Activated CD8-positive, alpha-beta memory T cell treated with anti-CD3 and anti-CD28 coated beads, Interleukin-2, amount 50 U/mL, for 24 hours (primary cell): ENCODE data around the gene ZNF507.

Experiments used
- DNase-seq: peaks from one replicate; pipeline ENCODE4 v3.0.0-alpha.2; 2020; ENCODE audit errors: extremely low read depth

The ZNF507 gene

DNA sequence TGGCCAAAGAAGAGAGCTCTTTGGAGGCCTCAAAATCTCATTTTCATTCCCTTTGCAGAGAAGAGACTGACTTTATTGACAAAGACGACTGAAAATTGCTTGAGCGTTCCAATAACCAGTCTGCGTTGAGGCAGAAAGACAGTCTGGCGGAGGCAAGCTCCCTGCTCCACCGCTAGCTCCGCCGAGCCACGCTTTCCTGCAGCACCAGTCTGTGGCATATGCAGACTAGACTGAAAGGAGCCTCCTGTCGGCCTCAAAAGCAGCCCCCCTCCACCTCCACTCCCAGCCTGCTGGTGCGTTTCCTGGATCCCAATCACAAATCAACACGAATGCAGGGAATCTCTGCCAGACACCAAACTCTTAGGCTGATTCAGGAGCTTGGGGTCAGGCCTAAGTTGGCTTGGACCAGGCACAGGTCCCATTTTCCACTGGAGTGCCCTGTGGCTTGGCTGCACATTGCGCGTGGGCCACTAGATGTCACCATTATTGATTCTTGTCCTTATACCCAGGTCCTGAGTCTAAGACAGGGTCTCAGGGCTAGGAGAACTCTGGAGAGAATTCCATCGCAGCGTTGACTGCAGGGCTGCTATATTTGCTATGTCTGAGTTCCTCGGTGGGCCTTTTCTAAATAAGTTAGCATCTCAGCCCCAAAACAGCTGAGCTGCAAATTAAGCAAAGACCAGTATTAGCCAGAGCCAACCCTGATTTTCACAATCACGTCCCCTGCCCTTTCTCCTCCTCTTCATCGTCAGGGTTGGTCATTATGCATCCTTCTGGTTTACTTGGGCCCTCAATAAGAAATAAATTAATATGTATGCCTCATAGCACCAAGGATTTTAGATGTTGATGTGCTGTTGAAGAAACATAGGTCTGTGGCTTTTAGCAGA, 5.2 kb upstream of the ZNF507 start:
- no peak for DNase-seq

GRCh38 chr19:32342695-32343094, 2.7 kb upstream of the ZNF507 start:
- DNase-seq, result no peak

DNA sequence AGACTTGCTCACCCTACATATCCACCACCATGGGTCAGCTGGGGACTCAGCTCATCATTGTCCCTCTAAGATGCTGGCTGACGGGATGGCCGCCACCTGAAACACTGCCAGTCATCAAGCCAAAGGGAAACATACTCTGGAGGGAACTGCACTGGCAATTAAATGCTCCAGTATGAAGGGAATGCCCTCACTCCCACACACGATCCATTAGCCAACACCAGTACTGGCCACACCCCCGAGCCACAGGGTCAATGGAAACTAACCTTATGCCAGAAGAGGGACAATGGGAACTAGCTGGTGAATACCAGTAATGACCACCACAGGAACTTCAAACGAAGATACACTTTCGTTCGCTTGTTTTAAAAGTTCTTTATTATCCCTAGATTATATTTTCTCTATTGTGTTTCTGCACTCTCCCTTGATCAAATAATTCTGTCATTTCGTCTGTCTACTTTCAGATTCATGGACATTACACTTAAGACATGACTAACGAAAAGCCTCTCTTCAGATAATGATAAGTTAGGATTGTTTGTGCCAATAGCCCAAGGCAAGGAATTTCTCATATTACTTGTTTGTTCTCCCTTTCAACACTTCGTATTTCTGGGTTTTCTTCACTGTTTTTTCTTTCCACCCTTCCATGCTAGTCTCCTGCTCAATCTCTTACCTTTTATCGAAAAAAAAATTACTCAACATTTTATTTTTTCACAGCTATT, 1.7 kb upstream of the ZNF507 start:
- no peak for DNase-seq

DNA sequence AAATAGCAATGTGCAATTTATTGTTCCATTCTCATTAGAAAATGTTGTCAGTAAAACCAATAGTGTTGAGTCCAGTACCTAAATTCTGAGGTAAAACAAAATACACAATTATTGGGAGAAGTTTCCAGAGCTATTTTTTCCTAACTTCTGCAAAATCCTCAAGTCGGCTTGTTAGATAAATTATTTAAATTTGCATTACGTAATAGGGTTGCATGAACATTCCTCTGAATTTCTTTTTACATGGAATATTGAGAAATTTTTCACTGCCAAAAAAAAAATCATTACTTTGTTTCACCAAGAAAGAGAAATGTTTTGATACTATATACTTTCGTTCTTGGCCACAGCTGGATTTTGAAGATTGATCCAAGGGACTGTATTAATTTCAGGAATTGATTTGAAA, 1.5 kb downstream of the ZNF507 start:
- DNase-seq, result no peak

GRCh38 chr19:32347573-32347972, 2.2 kb downstream of the ZNF507 start:
- DNase-seq, result no peak

DNA sequence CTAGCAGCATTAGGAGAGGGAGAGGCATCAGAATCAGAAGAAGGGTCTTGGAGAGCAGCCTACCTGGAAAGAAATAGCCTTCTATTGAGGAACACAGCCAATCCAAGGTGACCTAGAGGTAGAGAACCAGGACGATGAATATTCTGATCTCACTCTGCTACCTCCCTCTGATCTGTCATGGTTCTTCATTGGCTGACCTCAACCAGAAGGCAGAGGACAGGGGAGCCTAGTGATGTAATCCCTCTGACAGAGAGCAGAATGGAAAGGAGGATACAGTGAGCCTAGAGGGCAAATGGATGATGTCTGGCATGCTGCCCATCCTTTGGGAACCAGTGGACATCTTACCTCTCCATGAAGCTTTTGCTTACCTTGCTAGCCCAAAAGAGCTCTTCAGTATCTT, 3.6 kb downstream of the ZNF507 start:
- DNase-seq, result no peak

DNA sequence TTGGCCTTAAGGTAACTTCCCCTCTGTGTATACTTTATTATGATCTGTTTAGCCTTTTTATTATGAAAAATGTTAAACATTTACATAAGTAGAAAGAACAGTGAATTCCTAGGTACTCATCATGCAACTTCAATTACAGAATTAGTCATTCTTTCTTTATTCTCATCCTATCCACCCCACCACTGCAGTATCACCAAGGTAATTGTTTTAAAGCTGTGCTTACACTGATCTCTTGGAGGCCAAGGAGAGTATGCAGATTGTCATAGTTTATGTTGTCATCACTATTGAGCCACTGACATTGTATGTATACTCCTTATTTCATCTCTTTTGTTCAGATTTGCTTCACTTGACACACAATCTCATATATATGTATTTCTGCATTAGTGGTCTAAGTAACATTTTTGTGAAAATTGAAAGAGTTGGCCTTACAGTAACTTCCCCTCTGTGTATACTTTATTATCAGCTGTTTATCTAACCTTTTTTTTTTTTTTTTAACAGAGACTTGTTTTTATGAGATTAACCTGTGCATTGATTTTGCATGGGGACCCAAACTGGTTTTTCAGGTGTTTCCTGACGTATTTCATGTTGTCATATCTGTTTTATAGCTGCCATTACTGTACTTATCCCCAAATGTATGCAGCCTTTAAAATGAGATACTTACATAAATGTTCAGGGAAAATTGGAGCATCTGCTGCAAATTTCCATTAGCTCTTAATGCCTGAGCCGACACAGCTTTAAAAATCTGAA, 4.5 kb downstream of the ZNF507 start:
- no peak for DNase-seq

DNA sequence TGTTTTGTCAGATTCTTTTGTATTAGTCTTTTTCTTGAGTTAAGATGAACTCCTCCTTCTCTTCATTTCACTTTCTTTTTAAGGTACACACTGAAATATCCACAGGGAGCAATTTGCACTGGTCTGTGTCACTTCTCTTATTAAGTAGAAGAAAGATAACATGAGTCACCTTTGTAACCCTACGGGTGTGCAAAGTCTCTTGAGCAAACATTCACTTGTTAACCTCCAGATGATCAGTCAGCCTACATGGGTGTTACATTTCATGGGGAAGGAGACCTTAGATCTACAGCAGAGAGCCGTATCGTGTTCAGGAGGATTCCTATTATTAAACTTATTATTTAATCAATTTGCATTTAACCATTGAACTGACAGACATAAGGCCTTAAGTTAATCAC, 5.1 kb downstream of the ZNF507 start:
- DNase-seq, result no peak

DNA sequence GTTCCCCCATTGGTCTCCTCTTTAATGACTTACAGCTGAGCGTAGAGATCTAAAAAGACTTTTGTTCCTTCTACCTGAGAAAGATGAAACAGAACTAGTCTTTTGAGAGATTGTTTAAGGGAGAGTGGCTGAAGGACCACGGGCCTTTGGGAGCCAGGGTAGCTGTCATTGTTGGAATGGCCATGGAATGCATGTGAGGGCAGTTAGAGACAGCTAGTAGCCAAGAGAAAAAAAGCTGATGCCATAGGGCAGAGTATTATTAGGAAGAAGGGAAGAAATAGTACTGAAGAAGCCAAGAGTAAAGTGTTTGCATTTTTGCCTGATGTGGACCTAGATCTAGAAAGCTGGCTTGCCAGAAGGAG, 5.6 kb downstream of the ZNF507 start:
- no peak for DNase-seq

DNA sequence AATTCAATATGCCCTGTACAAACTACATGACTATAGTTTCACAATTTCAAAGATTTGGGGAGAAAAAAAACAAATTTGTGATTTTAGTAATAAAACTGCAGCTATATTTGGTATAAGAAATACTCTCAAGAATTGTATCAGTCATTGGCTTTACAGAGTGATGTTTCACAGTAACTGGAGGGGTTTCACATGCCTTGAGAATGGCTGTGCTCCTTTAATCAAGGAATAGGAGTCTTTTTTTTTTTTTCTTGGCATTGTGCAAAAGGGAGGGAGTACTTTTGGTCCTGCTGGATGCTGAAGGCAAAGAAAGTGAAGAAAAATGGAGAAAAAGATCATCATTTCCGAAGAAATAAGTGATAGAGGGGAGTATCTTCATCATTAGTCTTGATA, 6.8 kb downstream of the ZNF507 start:
- DNase-seq, result no peak

GRCh38 chr19:32354345-32354744, 8.9 kb downstream of the ZNF507 start:
- DNase-seq, result no peak

GRCh38 chr19:32355309-32355708, 9.9 kb downstream of the ZNF507 start:
- DNase-seq, result no peak

- no peak for DNase-seq
Observed at GRCh38 chr19:32357720-32358119, 12.3 kb downstream of the ZNF507 start.

GRCh38 chr19:32358321-32358720, 12.9 kb downstream of the ZNF507 start:
- DNase-seq, result no peak

- no peak for DNase-seq
Observed at GRCh38 chr19:32359581-32359980, 14.2 kb downstream of the ZNF507 start.

DNA sequence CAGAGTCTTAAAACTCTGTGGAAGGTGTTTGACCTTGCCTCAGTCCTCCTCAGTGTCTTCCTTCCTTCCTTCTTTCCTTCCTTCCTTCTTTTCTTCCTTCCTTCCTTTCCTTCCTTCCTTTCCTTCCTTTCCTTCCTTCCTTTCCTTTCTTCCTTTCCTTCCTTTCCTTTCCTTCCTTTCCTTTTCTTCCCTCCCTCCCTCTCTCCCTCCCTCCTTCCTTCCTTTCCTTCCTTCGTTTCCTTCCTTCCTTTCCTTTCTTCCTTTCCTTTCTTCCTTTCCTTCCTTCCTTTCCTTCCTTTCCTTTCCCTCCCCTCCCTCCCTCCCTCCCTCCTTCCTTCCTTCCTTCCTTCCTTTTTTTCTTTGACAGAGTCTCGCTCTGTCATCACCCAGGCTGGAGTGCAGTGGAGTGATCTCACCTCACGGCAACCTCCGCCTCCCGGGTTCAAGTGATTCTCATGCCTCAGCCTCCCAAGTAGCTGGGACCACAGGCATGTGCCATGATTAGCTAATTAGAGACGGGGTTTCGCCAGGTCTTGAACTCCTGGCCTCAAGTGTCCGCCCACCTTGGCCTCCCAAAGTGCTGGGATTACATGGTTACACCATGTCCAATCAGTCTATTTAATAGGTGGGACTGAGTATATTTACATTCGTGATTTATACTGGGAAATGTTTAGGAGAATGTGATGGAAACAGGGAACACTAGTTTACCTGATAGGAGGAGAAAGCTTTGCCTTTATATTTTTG, 16.3 kb downstream of the ZNF507 start:
- no peak for DNase-seq

GRCh38 chr19:32362318-32362691, 16.9 kb downstream of the ZNF507 start:
- no peak for DNase-seq

DNA sequence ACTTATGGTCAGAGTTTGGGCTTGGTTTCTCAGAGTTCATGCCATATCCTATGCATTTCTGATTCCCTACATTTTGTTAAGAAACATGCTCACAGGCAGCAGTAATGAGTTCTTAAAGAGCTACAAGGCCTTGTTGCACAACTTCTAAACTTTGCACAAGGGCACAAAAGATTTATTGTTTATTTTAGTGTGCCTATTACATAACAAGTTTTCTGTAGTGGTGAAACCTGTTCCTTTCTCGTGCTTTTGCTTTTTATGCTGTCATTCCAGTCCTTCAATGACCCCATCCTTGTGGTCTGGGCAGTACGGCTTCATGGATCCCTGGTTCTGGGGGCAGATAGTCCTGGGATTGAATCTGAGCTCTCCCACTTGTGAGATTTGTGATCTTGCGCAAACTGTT, 17.8 kb downstream of the ZNF507 start:
- DNase-seq, result no peak

GRCh38 chr19:32363632-32364031, 18.2 kb downstream of the ZNF507 start:
- no peak for DNase-seq

DNA sequence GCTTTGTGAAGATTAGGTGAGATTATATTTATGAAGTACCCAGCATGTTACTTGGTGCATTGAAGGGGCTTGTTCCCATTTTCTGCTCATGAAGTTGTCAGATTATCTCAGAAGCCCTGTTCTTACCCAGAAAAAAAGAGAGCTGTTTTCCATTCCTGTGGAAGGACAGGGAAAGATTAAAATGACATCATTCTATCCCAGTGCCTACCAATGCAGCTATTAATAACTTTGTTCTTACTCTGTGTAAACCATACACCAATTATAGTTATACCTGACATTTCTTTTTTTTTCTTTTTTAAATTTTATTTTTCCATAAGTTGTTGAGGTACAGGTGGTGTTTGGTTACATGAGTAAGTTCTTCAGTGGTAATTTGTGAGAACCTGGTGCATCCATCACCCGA, 18.6 kb downstream of the ZNF507 start:
- no peak for DNase-seq

DNA sequence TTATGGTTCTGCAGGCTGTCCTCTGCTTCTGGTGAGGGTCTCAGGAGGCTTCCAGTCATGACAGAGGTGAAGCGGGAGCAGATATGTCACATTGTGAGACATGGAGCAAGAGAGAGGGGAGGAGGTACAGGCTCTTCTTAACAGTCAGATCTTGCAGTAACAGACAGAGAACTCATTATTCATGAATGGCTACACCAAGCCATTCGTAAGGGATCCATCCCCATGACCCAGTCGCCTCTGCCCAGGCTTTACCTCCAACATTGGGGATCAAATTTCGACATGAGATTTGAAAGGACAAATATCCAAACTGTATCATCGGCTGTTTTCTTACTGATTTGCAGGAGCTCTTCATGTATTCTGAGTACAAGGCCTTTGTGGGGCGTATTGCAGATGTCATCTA, 21.7 kb downstream of the ZNF507 start:
- DNase-seq, result no peak

- no peak for DNase-seq
Observed at GRCh38 chr19:32367948-32368536, 22.6 kb downstream of the ZNF507 start.
